GM18909 (cell line): ENCODE data around the gene CCNL2.
"Not testable (repeated sequence)": the region's sequence is repeated elsewhere in the genome, so short reads cannot be mapped to it uniquely, and the experiment has no call there.

ENCODE experiments used
- ATAC-seq: cut with Tn5 transposase; IDR thresholded peaks from one replicate; pipeline ENCODE4 v1.9.1; 2021; ENCODE audit warnings: mild to moderate bottlenecking; ENCODE audit not compliant: unreplicated experiment, poor library complexity

The CCNL2 gene

DNA sequence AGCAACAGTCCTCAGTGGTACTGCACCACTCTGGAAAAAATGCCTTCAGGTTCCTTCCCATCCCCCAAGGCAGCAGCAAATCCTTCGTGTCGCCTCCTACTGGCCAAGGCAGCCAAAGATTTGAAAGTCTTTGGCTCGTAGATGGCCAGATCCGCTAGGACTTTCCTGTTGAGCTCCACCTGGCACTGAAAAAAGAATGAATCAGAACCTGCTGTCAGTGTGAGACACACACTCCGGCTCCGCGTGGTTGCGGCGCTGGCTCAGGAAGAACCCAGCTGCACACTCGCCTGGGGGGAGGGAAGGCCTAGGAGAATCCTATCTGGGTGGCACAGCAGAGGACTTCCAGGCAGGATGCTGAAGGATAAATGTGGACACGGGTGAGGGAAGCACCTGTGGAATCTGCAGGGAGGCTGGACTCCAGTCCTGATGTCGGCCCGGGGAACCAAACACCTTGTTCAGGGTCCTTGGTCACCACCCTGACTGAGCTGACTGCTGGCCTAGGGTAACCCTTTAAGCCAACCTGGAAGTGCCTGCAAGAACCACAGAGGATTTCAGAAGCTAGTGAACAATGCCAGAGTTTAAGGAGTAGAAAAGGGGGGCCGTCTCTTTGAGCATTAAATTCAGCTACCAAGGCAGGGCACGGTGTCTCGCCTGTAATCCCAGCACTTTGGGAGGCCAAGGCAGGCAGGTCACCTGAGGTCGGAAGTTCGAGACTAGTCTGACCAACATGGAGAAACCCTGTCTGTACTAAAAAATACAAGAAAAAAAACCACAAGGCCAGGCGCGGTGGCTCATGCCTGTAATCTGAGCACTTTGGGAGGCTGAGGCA is 3.2 kb upstream of the CCNL2 start:
- no peak for ATAC-seq

DNA sequence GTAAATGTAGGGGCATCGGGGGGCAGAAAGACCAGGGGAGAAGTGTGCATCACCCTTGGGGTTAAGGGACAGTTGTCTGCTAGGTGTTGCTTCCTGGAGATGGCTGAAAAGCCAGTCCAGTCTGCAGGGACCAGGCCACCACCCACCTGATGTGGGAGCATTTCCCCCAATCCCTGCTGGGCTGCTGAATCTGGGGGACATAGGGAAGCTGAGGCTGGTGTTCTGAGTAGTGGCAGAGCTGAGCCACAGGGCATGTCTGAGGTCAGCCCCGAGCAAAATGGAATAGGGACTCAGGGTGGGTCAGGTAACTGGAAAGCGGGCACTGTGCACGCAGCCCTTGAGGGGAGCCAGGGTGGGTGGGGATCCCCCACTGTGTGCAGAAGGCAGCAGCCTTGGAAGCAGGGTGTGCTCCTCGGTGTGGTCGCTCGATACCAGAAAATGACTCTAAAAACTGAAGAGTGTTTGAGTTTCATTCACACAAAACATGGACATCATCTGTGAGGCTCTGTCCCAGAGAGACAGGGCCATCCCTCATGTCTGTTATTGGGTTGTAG is 2.4 kb upstream of the CCNL2 start:
- no peak for ATAC-seq

DNA sequence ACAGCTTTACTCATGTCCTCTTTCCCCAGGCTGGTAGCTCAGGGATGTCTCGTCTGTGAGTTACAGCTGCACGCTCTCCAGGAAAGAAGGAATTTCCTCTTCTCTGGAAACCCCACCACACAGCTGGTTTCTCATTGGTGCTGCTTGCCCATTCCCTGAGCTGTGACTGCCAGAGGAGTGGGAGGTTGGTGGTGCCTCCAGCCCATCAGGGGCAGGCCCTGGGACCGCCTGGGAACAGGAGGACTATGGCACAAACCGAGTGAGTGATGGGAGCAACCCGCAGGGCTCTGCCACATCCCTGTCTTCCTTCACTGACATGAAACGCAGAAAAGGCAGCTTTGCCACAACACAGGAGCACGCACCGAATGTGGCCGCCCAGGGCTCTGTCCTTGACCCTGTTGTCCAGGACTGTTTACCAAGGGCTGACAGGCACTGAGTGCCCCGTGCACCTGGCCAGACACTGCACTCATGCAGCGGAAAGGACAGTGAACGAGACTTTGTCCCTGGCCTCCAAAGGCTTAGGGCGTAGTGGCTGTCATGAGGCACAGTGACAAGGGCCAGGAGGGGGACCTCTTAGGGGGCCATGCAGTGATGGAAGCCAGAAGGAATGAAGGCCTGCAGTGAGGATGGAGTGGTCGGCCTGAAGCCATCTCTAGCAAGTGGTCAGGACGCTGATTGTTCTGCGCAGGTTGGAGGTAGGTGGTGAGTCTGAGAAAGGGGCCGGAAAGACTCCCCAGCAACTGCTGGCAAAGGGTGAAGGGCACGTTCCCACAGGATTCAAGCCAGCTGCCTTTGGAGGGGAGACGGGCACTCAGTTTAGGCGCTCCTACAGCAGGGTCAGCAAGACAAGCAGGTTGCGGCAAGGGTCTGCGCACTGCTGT is 1.7 kb upstream of the CCNL2 start:
- ATAC-seq = no peak

DNA sequence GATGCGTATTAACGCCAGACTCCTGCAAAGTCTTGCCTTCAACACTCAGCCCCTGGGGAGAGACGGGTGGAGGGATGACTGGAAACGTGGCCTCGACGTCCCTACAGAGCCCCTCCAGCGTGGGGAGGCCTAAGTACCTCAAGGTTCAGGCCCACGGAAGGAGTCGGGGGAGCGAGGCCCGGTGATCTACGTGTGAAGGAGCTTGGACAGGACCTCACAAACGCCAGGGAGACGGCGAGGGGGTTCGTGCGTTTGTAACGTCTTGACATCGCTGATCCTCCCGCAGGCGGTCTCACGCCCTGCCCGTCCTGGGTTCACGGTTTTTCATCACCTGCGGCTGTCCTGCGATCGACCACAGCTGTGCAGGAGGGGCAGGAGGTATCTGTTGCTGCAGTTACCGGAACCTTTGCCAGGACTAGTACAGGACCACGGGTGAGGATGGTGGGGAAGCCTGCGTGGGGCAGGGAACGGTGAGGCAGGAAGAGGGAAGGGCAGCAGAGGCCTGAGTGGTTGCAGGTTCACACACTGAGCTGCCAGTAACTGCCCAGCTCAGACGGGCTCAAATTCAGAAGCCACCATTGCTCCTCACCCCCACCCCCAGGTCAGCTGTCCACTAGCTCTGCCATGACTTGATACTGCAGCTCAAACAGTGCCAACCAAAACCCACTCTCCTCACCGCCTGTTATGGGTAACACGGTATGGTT is 889 bp upstream of the CCNL2 start:
- ATAC-seq = peak; percentile 1

DNA sequence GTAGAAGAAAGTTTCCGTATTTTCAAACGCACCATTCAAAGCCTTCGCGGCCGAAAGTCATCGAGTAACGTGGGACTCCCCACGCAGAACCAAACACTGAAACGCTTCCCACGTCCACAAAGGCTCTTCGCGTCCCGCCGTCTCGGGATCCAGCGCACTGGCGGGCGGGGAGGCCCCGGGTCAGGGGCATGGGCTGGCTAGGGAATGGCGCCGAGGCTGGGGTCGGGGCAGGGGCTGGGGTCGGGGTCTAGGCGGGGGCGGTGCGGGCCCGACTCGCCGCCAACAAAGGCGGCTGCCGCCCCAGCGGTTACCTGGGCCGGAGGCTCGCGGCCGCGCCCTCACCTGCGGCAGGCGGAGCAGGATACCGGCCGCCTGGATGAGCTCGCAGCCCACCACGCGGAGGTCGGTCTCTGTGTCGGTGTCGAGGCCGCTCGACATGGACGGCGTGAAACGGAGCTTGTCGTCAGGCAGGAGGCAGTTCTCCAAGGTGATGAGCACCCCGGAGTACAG is 403 bp downstream of the CCNL2 start:
- ATAC-seq = peak; percentile 9

DNA sequence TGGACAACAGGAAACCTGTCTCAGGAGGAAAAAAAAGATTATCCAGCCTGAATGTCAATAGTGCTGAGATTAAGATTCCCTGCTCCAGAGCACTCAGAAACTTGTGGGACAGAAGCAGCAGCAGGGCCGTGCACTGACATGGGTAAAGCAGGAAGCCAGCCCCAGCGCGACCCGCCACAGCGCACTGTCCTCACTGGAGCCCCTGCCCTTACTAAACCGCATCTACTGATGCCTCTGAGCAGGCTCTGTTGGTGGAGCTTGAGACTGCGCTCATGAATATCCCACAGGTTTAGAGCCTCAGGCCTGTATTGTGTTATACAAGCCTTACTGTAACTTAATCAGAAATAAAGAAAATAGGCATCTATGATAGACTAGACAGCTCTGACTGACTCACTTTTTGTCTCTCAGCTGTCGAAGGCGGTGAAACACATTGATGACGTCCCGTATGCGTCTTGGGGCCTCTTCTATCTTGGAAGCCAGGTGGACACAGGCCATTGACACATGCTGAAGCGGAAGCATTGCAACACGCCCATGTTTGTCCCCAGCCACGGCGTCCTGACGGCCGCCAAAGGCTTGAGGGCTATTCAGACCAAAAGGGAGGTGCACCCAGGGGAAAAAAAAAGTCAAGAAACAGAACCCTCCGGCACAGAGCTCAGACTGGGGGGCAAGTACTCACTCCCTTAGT is 1.2 kb downstream of the CCNL2 start:
- ATAC-seq = no peak

DNA sequence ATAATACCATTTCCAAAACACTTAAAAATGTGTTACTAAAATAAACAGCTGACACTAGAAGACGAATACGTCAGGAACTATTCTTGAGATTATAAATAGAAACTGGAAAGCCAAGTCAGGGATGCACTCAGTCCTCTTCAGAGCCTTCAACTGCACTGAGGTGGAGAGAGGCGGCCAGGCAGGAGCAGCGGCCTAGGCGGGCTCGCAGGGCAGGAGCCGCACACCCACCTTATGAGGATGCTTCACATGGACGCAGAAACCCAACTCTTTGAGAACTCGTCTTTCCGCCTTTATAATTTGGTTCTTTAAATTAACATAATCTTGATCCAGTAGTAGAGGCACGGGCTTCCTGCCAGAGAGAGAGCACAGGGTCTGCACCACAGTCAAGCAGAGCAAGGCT is 4.0 kb downstream of the CCNL2 start:
- ATAC-seq = no peak

DNA sequence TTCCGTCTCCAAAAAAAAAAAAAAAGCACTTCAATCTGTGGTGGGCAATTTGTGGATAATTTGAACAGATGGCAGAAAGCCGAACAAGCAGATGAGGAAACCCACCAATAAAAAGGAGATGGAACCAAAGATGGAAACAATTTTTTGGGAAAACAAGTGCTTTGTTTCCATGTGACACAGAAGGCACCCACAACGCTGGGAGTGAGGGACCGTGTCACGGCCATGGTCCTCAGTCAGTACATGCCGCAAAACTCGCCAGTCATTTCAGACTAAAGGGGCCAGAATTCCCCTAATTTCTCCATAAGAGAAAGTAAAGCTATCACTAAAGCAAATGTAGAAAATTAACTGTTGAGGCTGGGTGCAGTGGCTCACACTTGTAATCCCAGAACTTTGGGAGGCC is 5.0 kb downstream of the CCNL2 start:
- ATAC-seq = no peak

DNA sequence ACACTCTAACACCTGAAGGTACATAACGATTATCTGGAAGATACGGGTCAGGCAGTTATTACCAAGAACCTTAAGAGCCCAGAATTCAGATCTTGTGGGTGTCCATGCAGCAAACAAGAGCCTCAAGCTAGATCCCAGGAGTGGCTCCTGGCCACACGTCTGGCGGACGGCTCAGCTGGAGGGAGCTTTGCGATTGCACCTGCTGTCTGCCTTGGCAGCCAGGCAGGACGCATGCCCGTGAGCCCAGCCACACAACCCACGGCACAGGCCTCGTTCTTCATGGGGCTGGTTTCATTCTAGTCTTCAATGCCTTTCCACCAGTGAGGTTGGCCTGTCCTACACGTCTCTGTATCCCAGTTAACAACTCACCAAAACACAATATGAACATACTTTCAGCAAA is 5.7 kb downstream of the CCNL2 start:
- no peak for ATAC-seq

DNA sequence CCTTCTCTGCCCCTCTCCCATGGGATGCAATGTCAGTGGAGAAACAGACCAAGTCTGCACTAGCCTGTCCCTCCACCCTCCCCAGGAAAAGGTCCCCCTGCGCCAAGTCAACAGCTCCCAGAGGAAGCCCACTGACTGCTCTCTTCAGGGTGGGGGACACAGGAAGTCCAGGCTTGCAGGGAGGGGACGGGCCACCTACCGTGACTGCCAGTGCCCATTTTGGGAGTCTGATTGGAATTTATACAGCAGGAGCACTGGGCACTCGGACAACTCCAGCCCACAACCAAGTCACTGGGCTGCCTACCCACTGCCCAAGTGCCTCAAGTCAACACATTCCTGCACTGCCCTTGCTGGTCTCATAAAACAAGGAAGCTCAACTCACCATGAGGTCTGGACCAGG is 6.1 kb downstream of the CCNL2 start:
- ATAC-seq = no peak

DNA sequence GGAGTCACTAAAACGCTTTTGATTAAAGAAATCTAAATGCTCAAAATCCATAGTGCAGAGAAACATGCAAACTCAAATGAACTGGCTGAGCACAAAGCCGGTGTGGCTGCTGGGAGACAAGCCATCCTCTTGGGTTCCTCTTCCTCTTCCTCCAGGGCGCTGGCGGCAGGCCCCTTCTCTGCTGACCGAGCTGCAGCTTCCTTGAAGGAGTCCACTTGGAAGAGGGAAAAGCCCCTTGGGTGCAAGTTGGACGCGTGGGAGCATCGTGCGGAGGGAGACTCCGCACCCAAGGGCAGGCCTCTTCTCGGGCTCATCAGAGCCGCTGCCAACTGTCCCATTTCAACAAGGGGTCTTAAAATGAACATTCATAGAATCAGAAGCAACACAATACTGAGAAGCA is 7.9 kb downstream of the CCNL2 start:
- no peak for ATAC-seq

DNA sequence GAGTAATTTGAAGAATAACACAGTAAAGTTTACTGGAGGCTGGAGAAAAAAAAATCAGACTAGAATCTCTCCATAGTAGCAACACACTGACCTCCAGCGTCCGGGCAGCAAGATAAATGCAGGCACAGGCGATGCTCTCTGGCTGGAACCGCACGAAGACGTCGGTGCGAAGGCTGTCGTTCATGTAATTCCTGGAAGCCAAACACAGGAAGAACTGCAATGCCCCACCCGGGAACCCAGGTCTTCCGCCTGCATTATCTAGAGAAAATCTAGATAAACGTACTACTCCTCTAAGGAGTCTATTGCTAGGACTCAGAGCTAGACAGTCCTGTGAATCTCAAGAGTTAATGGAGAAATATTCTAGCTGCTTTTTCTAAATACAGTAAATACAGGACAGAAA is 8.5 kb downstream of the CCNL2 start:
- ATAC-seq = no peak

DNA sequence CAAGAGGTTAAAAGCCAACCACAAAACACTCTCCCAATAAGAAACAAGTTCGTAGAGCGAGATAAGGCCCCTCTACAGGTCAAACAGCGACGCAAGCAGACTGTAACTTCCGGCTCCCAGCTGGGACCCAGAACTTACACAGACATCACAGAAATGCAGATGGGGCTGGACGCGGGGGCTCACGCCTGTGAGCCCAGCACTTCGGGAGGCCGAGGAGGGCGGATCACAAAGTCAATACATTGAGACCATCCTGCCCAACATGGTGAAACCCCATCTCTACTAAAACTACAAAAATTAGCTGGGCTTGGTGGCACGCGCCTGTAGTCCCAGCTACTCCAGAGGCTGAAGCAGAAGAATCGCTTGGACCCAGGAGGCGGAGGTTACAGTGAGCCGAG is 11.1 kb downstream of the CCNL2 start:
- no peak for ATAC-seq

DNA sequence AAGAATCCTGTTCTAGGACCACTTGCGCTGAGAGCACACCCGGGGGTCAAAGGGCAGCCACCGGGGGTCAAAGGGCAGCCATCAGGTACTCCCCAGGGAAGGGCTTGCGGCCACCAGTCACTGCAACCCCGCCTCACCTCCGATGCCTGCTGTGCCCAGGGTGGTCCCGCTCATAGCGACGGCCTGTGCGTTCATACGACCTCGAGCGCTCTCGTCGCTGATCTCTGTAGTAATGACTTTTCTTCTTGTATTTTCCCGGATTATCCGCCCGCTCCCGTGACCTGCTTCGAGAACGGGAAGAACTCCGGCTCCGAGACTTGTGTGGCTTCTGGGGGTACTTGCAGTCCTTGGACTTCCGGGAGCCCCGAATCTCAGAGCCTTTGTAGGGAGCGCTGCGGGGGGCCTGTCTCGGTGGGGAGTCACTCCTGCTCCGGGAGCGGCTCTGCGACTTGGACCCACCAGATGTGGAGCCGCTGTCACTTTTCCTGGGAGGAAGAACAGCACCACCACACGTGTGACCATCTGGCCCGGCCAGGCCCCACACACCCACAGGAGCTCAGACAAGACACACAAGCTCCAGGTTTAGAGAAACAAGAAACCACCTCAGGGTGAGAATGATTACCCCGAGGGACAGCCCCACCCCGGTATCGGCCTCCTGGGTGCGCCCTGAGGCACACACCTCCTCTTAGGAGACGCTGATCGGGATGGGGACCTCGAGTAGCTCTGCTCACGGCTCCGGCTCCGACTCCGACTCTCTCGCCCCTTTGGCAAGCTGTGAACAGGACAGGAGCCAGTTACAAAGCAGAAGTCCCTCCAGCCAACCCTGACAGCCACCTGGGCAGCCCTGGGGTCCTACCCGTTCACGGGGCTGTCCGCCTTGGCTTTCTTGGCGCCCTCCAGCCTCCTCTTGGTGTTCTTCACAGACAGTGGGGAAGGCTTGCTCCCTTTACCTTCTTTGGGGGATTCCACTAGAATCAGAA is 11.7 kb downstream of the CCNL2 start:
- no peak for ATAC-seq

DNA sequence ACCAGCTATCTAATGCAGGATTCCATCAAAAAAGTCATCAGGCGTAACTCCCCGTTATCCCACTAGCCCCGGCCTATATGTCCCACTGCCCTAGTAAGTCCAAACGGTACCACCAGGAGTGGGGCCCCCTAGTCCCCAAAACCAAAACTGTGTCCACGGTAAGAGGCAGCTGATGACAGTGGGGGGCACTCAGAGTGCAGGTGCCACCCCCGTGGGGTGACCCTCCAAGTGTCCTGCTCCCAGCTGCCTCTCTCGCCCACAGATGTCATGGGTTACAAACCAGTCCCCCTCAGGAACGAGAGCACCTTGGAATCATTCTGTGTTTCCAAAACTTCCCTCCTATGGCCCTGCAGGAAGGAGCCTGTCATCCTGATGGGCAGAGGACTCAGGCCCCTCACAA is 13.2 kb downstream of the CCNL2 start:
- ATAC-seq = no peak

DNA sequence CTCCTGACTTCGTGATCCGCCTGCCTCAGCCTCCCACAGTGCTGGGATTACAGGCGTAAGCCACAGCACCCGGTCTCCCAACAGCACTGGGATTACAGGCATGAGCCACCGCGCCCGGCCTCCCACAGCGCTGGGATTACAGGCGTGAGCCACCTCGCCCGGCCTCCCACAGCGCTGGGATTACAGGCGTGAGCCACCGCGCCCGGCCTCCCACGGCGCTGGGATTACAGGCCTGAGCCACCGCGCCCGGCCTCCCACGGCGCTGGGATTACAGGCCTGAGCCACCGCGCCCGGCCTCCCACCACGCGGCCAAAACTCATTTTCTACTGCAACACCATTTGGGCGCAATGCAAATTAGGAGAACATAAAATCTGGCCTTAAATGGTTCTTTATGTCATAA is 13.8 kb downstream of the CCNL2 start:
- not testable (repeated sequence) for ATAC-seq

DNA sequence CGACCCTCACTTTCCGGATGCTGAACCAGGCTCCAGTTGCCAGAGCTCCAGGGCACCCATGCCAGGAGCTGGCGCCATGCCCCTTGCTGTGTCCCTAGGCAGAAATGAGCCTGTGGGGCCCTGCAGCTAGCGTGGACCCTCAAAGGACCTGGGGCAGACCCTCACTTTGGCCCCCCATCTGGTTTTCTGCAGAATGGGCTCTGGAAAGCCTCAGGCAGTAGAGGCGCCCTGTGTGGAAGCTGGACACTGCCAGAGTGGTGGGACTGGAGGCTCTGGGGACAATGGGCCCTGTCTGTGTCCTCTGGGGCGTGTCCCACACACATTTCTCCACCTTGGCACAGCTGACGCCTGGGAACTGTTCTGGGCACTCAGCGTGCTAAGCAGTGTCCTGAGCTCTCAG is 17.8 kb downstream of the CCNL2 start:
- ATAC-seq = no peak

DNA sequence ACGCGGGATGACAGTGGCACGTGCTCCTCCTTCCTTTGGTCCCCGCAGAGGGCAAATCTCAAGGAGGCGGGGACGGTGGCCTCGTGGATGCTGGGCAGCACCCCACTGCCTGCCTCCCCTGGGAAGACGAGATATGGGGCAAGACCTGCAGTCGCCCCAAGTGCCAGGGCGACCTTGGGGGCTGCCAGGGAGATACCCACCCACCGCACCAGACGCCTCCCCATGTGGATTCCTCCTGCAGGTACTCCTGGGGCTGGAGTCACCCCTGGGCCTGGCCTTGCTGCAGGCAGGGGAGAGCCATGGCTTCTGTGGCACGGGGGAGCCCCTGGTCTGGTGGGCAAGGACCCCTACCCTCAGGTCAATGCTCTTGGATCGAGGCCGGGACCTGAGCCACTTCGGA is 18.3 kb downstream of the CCNL2 start:
- ATAC-seq = no peak
